SU-DHL-6 (cell line): ENCODE results near the gene KIFC1.
"Not testable (repeated sequence)": the region's sequence is repeated elsewhere in the genome, so short reads cannot be mapped to it uniquely, and the experiment has no call there.

ENCODE experiments used
- H2AFZ ChIP-seq: fragments of 200-600 bp; sonication (generic); 2 replicates; pipeline ENCODE4 v1.6.1; 2014; ENCODE audit warnings: low read depth, mild to moderate bottlenecking, moderate library complexity, mixed read lengths, antibody characterized with exemption, low read length; ENCODE audit not compliant: severe bottlenecking
- H3F3A ChIP-seq: fragments of 200-600 bp; shearing (Covaris generic); 2 replicates; pipeline ENCODE4 v1.6.0; 2016; ENCODE audit warnings: antibody characterized with exemption, mild to moderate bottlenecking; ENCODE audit not compliant: insufficient read depth
- H3K27ac ChIP-seq: fragments of 200-600 bp; sonication (generic); 2 replicates; pipeline ENCODE4 v1.5.1; 2016; ENCODE audit warnings: low read depth, mild to moderate bottlenecking, low read length, moderate library complexity, mixed read lengths
- H3K27me3 ChIP-seq: fragments of 200-600 bp; sonication (generic), shearing (Covaris generic); 2 replicates; pipeline ENCODE4 v1.6.0; 2014; ENCODE audit warnings: mild to moderate bottlenecking, low read length
- H3K36me3 ChIP-seq: fragments of 200-600 bp; sonication (generic); 2 replicates; pipeline ENCODE4 v1.6.1; 2014; ENCODE audit warnings: mild to moderate bottlenecking, low read length, mixed read lengths
- H3K4me2 ChIP-seq: fragments of 300-600, 200-600 bp; shearing (Covaris generic), sonication (generic); 2 replicates; pipeline ENCODE4 v1.6.0; 2014; ENCODE audit warnings: low read length, low read depth, mild to moderate bottlenecking; ENCODE audit not compliant: poor library complexity, severe bottlenecking
- H3K4me3 ChIP-seq: fragments of 200-600 bp; sonication (generic); 2 replicates; pipeline ENCODE4 v1.5.1; 2014; ENCODE audit warnings: antibody characterized with exemption, low read length, mild to moderate bottlenecking, mixed read lengths; ENCODE audit not compliant: insufficient read depth, poor library complexity, severe bottlenecking
- H3K79me2 ChIP-seq: fragments of 200-600 bp; sonication (generic); 2 replicates; pipeline ENCODE4 v1.6.1; 2014; ENCODE audit warnings: mild to moderate bottlenecking, low read length, moderate library complexity; ENCODE audit not compliant: insufficient read depth
- H3K9ac ChIP-seq: fragments of 200-600 bp; sonication (generic); 2 replicates; pipeline ENCODE4 v1.7.0; 2014; ENCODE audit warnings: mild to moderate bottlenecking, low read length
- H3K9me2 ChIP-seq: fragments of 200-600 bp; sonication (generic); replicated peaks from 2 replicates; pipeline ENCODE4 v1.6.1; 2014; ENCODE audit warnings: low read length; ENCODE audit not compliant: insufficient read depth
- H3K9me3 ChIP-seq: fragments of 200-600 bp; sonication (generic); 2 replicates; pipeline ENCODE4 v1.6.1; 2014; ENCODE audit warnings: low read length, mixed read lengths; ENCODE audit not compliant: insufficient read depth
- H4K20me1 ChIP-seq: fragments of 200-600 bp; sonication (generic); 2 replicates; pipeline ENCODE4 v1.6.1; 2014; ENCODE audit warnings: low read depth, mild to moderate bottlenecking, antibody characterized with exemption, low read length, moderate library complexity, mixed read lengths
- EZH2phosphoT487 ChIP-seq: fragments of 200-600 bp; sonication (generic), shearing (Covaris generic); conservative IDR thresholded peaks from 2 replicates; pipeline ENCODE4 v1.6.1; 2018; ENCODE audit warnings: mild to moderate bottlenecking, antibody characterized with exemption, low read length, moderate library complexity, mixed read lengths
- TF ChIP-seq, protein P1 (sequence below): fragments of 200-600 bp; sonication (generic); IDR thresholded peaks from one replicate; pipeline ENCODE4 v1.5.1; 2017; ENCODE audit warnings: antibody characterized with exemption, mild to moderate bottlenecking, low read length, moderate library complexity; ENCODE audit not compliant: insufficient read depth, poor library complexity, severe bottlenecking

The KIFC1 gene

DNA sequence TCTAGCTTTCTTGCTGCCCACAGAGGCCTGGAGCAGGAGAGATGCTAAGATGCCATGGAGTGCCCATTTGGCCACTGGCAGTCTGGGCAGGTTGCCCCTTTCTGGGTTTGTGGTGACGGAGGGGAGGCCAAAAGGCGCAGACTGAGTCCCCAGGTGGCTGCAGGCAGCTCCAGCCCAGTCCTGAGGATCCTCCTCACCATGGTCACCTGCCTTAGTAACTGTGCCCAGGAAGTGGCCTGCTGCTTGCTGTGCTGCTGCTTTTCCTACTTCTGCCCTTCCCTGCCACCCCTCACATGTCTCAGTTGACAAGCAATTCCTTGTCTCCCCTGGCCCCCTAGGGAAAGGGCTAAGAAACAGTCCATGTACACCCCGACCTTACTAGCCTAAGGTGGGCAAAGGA lies 35.3 kb upstream of the KIFC1 start:
- no peaks in the 10 kb centered on the region for H3K36me3 ChIP-seq
- no peaks in the 10 kb centered on the region for H3K9me2 ChIP-seq
- H3K4me2 ChIP-seq: no peak overlapping the region
- 0 out of 2 replicates have a peak, but pooled peaks cover 2% of the 10 kb centered on the region for H3K27me3 ChIP-seq
- H3K79me2 ChIP-seq: no peaks in the 10 kb centered on the region
- no peak overlapping the region for H3K27ac ChIP-seq
- no peak overlapping the region for H3K4me3 ChIP-seq
- H3K9me3 ChIP-seq: no peaks in the 10 kb centered on the region
- H2AFZ ChIP-seq: no peak overlapping the region
- H3K9ac ChIP-seq: no peak overlapping the region
- H3F3A ChIP-seq: no peaks in the 10 kb centered on the region
- no peaks in the 10 kb centered on the region for H4K20me1 ChIP-seq
- TF ChIP-seq EZH2phosphoT487: no peak
- TF ChIP-seq, protein P1, sequence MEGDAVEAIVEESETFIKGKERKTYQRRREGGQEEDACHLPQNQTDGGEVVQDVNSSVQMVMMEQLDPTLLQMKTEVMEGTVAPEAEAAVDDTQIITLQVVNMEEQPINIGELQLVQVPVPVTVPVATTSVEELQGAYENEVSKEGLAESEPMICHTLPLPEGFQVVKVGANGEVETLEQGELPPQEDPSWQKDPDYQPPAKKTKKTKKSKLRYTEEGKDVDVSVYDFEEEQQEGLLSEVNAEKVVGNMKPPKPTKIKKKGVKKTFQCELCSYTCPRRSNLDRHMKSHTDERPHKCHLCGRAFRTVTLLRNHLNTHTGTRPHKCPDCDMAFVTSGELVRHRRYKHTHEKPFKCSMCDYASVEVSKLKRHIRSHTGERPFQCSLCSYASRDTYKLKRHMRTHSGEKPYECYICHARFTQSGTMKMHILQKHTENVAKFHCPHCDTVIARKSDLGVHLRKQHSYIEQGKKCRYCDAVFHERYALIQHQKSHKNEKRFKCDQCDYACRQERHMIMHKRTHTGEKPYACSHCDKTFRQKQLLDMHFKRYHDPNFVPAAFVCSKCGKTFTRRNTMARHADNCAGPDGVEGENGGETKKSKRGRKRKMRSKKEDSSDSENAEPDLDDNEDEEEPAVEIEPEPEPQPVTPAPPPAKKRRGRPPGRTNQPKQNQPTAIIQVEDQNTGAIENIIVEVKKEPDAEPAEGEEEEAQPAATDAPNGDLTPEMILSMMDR: no peak

DNA sequence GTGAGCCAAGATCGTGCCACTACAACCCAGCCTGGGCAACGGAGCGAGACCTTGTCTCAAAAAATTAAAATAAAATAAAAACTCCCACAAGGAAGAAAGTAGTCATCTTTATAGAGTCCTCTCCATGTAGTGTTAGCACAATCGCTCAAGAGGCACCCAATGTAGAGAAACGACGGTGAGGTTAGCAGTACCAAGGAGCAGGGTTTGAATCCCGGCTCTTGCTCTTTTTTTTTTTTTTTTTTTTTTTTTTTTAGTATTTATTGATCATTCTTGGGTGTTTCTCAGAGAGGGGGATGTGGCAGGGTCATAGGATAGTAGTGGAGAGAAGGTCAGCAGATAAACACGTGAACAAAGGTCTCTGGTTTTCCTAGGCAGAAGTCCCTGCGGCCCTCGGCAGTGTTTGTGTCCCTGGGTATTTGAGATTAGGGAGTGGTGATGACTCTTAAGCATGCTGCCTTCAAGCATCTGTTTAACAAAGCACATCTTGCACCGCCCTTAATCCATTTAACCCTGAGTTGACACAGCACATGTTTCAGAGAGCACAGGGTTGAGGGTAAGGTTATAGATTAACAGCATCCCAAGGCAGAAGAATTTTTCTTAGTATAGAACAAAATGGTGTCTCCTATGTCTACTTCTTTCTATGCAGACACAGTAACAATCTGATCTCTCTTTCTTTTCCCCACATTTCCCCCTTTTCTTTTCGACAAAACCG lies 34.3 kb upstream of the KIFC1 start:
- not testable (repeated sequence) for H3K36me3 ChIP-seq, H4K20me1 ChIP-seq, H3K9me3 ChIP-seq, H3K9ac ChIP-seq, H3K4me2 ChIP-seq, H2AFZ ChIP-seq, H3K27ac ChIP-seq, H3K27me3 ChIP-seq, H3K9me2 ChIP-seq, H3K79me2 ChIP-seq, H3K4me3 ChIP-seq, H3F3A ChIP-seq

DNA sequence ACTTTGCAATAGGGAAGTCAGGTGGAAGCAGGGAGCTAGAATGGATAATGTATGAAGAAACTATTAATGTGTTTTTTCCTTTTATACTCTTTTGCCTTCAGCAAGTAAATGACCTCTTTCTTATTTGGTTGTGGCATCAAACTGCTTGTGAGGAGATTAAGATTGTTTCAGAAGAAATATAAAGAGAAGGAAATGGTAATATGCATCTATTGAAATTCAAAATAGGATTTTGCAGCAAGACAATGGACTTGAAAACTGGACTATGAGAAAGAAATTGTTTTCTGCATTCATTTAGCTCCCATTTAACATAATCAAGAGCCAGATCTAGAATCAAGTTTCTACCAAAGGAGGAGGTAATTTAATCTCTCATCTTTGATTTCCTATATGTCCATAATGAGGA lies 32.3 kb upstream of the KIFC1 start:
- Histone ChIP-seq H3K9me2 (no peaks in the 10 kb centered on the region), H3K79me2 (no peaks in the 10 kb centered on the region), H3K4me2 (no peak overlapping the region), H2AFZ (no peak overlapping the region), H4K20me1 (no peaks in the 10 kb centered on the region), H3K9me3 (no peaks in the 10 kb centered on the region), H3F3A (no peaks in the 10 kb centered on the region), H3K27ac (no peak overlapping the region), H3K27me3 (0 out of 2 replicates have a peak, but pooled peaks cover 2% of the 10 kb centered on the region), H3K9ac (no peak overlapping the region), H3K36me3 (no peaks in the 10 kb centered on the region), H3K4me3 (no peak overlapping the region)
- TF ChIP-seq, protein P1: no peak
- no peak for TF ChIP-seq EZH2phosphoT487

DNA sequence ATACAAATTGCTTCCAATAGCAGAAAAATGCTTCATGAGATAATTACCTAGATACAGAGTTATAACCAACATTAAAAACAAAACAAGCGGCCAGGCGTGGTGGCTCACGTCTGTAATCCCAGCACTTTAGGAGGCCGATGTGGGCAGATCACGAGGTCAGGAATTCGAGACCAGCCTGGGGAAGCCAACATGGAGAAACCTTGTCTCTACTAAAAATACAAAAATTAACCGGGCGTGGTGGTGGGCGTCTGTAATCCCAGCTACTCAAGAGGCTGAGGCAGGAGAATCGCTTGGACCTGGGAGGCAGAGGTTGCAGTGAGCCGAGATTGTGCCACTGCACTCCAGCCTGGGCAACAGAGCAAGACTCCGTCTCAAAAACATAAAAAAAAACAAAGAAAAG lies 28.1 kb upstream of the KIFC1 start:
- H3K36me3 ChIP-seq, H3K27me3 ChIP-seq, H2AFZ ChIP-seq, H3K9me3 ChIP-seq, H3F3A ChIP-seq, H3K4me3 ChIP-seq, H3K9me2 ChIP-seq, H3K27ac ChIP-seq, H3K79me2 ChIP-seq, H3K4me2 ChIP-seq, H3K9ac ChIP-seq, H4K20me1 ChIP-seq: not testable (repeated sequence)

DNA sequence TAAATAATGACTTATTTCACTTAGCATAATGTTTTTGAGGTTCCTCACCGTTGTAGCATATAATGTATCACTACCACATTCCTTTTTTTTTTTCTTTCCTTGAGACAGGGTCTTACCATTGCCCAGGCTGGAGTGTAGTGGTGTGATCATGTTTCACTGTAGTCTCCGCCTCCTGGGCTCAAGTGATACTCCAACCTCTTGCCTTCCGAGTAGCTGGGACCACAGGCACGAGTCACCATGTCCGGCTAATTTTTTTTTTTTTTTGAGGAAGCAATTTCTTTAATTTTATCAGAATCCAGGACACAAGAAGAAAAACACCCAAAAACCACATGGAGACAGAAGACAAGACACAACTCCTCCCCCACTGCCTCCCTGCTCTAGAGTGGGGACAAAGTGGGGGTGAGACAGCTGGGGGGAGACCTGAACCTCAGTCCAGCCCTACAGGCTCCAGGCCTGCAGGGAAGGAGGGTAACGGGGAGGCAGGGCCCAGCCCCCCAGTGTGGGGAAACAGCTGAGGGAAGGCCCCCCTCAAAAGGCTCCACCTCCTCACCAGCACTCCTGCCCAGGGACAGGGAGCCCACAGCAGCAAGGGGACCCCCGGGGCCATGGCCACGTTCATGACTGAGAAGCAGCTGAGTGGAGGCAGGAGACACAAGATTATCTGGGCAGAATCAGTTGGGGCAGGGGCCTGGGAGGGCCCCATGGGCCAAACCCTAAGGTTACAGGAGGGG lies 27.0 kb upstream of the KIFC1 start:
- not testable (repeated sequence) for H3F3A ChIP-seq, H3K4me3 ChIP-seq, H3K27ac ChIP-seq, H2AFZ ChIP-seq, H3K36me3 ChIP-seq, H3K4me2 ChIP-seq, H4K20me1 ChIP-seq, H3K9me3 ChIP-seq, H3K9ac ChIP-seq, H3K27me3 ChIP-seq, H3K79me2 ChIP-seq, H3K9me2 ChIP-seq

DNA sequence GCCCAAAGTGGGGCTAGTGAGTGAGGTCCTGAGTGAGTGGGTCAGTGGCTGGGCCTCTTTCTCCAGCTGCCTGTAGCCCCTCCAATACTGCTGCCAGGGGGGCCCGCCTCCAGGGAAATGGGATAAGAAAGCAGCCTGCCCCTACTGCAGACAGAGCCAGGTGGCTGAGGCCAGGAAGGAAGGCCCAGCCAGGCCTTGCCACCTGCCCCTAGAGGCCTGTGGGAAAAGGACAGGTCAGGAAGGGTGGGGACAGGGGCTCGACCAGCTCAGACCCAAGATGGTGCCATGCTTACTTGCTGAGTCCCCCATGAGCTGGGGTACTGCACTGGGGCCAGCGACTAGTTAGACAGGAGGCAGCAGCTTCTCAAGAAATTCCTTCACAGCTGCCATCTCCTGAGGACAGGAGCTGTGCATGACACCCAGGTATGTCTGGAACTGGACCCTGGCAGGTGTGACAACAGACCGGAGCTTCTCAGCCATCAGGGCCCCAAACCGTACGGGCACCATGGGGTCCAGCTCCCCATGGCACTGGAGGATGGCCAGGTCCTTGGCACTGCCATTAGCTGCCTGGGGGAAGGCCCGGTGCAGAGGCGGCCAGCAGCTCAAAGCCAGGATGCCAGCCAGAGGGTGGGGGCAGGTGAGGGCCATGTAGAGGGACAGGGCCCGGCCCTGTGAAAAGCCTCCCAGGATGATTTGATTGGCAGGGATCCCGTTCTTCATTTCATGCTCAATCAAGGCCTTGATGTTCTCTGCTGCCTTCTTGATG lies 26.2 kb upstream of the KIFC1 start:
- H3K36me3 ChIP-seq, H3K4me2 ChIP-seq, H4K20me1 ChIP-seq, H3K4me3 ChIP-seq, H3K27ac ChIP-seq, H3F3A ChIP-seq, H3K9me2 ChIP-seq, H3K79me2 ChIP-seq, H2AFZ ChIP-seq, H3K9me3 ChIP-seq, H3K27me3 ChIP-seq, H3K9ac ChIP-seq: not testable (repeated sequence)
